Measurements from ENCODE around the gene C1orf35.

C1orf35 gene

GRCh38 chr1:228094432-228095016, 8.6 kb downstream of the C1orf35 start:
- DNase-seq (ENCODE audit: low spot score): no peak

- no peak for DNase-seq (ENCODE audit: low spot score)
Measured at GRCh38 chr1:228093050-228093906, 9.8 kb downstream of the C1orf35 start.

- no peak for DNase-seq (ENCODE audit: low spot score)
Measured at GRCh38 chr1:228092342-228093049, 10.6 kb downstream of the C1orf35 start.

- DNase-seq (ENCODE audit: low spot score): no peak
Measured at GRCh38 chr1:228091084-228091483, 12.0 kb downstream of the C1orf35 start.

- no peak for DNase-seq (ENCODE audit: low spot score)
Measured at GRCh38 chr1:228090613-228091081, 12.5 kb downstream of the C1orf35 start.

- DNase-seq (ENCODE audit: low spot score): no peak
Measured at GRCh38 chr1:228089519-228090380, 13.4 kb downstream of the C1orf35 start.

- no peak for DNase-seq (ENCODE audit: low spot score)
Measured at GRCh38 chr1:228088586-228089498, 14.3 kb downstream of the C1orf35 start.

GRCh38 chr1:228087771-228088251, 15.3 kb downstream of the C1orf35 start:
- DNase-seq (ENCODE audit: low spot score): no peak

GRCh38 chr1:228085287-228085951, 17.7 kb downstream of the C1orf35 start:
- no peak for DNase-seq (ENCODE audit: low spot score)

GRCh38 chr1:228084797-228085196, 18.3 kb downstream of the C1orf35 start:
- no peak for DNase-seq (ENCODE audit: low spot score)

GRCh38 chr1:228084325-228084724, 18.8 kb downstream of the C1orf35 start:
- DNase-seq (ENCODE audit: low spot score): no peak

GRCh38 chr1:228083871-228084278, 19.2 kb downstream of the C1orf35 start:
- DNase-seq (ENCODE audit: low spot score): no peak

GRCh38 chr1:228082918-228083870, 19.9 kb downstream of the C1orf35 start:
- DNase-seq (ENCODE audit: low spot score): no peak

- peak; percentile 93 for DNase-seq (ENCODE audit: low spot score)
Measured at GRCh38 chr1:228082214-228082917, 20.8 kb downstream of the C1orf35 start, which contains the start of gene ARF1. Gene ARF1, plus strand, starts transcription at chr1:228082708. Its CDS starts 14,407 bp downstream, at chr1:228097115.

GRCh38 chr1:228081578-228082213, 21.4 kb downstream of the C1orf35 start:
- no peak for DNase-seq (ENCODE audit: low spot score)

- no peak for DNase-seq (ENCODE audit: low spot score)
Measured at GRCh38 chr1:228081144-228081543, 22.0 kb downstream of the C1orf35 start.

- DNase-seq (ENCODE audit: low spot score): no peak
Measured at GRCh38 chr1:228079601-228080263, 23.4 kb downstream of the C1orf35 start.

Measured in globus pallidus (tissue), 1 donor.